IMR-90 (cell line): Measurements from ENCODE around the gene NPPB. TPM values are rescaled to one million over a fixed set of nuclear protein-coding genes. Genes with fewer than 3 reads are reported as not detected.

Experiments
- ATAC-seq: fragments of 200-7000 bp; cut with Tn5 transposase; 2 replicates; pipeline ENCODE4 v1.9.1; 2020; ENCODE audit warnings: low read depth, mild to moderate bottlenecking, moderate library complexity
- BruUV-seq: library from RNA; stranded (reverse); fragments of 400-500 nt; replicated peaks from 2 replicates; lab custom pipeline; 2021; lab: Mats Ljungman, UMichigan
- CTCF ChIA-PET: fragments of 300-600 bp; formaldehyde crosslinking; extraction: SDS; loops from one replicate; lab custom pipeline; 2021; ENCODE audit warnings: antibody characterized with exemption; lab: Yijun Ruan, JAX
- POLR2A ChIA-PET: fragments of 300-600 bp; sonication (Branson Sonifier 250); formaldehyde crosslinking; loops from one replicate; lab custom pipeline; 2022; ENCODE audit warnings: antibody characterized with exemption; ENCODE audit not compliant: unreplicated experiment; lab: Charles Lee
- DNase-seq: peaks from one replicate; pipeline ENCODE4 v3.0.0; 2013
- H2AFZ ChIP-seq: replicated peaks from 2 replicates; pipeline ENCODE3; 2013; ENCODE audit warnings: low read length, mild to moderate bottlenecking; ENCODE audit not compliant: poor library complexity
- H2AK5ac ChIP-seq: 2 replicates; pipeline ENCODE4 v1.6.1; 2013; ENCODE audit warnings: low read depth, low read length, inconsistent platforms
- H2AK9ac ChIP-seq: replicated peaks from 2 replicates; pipeline ENCODE3; 2013; ENCODE audit warnings: mild to moderate bottlenecking, low read depth, low read length, moderate library complexity; ENCODE audit not compliant: poor library complexity
- H2BK120ac ChIP-seq: 2 replicates; pipeline ENCODE4 v1.6.1; 2013; ENCODE audit warnings: low read depth, low read length, inconsistent platforms
- H2BK15ac ChIP-seq: 3 replicates; pipeline ENCODE4 v1.6.1; 2013; ENCODE audit warnings: low read depth, low read length, inconsistent platforms
- H2BK20ac ChIP-seq: 2 replicates; pipeline ENCODE4 v1.6.1; 2013; ENCODE audit warnings: low read depth, mild to moderate bottlenecking, inconsistent platforms, low read length, moderate library complexity
- H2BK5ac ChIP-seq: 2 replicates; pipeline ENCODE4 v1.6.1; 2013; ENCODE audit warnings: mild to moderate bottlenecking, low read depth, low read length, inconsistent platforms; ENCODE audit not compliant: poor library complexity, severe bottlenecking
- H3K14ac ChIP-seq: replicated peaks from 2 replicates; pipeline ENCODE4 v1.6.1; 2013; ENCODE audit warnings: low read depth, low read length, inconsistent platforms
- H3K18ac ChIP-seq: 2 replicates; pipeline ENCODE4 v1.6.1; 2013; ENCODE audit warnings: low read depth, low read length, control low read depth
- H3K23ac ChIP-seq: 2 replicates; pipeline ENCODE4 v1.6.1; 2013; ENCODE audit warnings: low read depth, low read length, inconsistent platforms
- H3K27ac ChIP-seq: 2 replicates; pipeline ENCODE4 v1.5.1; 2013; ENCODE audit warnings: mild to moderate bottlenecking, control low read depth, low read length; ENCODE audit not compliant: insufficient read depth
- H3K27me3 ChIP-seq: 2 replicates; pipeline ENCODE4 v1.6.1; 2013; ENCODE audit warnings: low read length; ENCODE audit not compliant: control insufficient read depth, insufficient read depth
- H3K36me3 ChIP-seq: 2 replicates; pipeline ENCODE4 v1.6.1; 2013; ENCODE audit warnings: low read length, mixed read lengths; ENCODE audit not compliant: control insufficient read depth, insufficient read depth
- H3K4ac ChIP-seq: 2 replicates; pipeline ENCODE4 v1.6.1; 2013; ENCODE audit warnings: low read depth, low read length, inconsistent platforms
- H3K4me1 ChIP-seq: 2 replicates; pipeline ENCODE4 v1.6.1; 2013; ENCODE audit warnings: low read length, mixed read lengths; ENCODE audit not compliant: control insufficient read depth, insufficient read depth
- H3K4me2 ChIP-seq: 2 replicates; pipeline ENCODE4 v1.6.1; 2013; ENCODE audit warnings: low read depth, mild to moderate bottlenecking, control low read depth, low read length, moderate library complexity
- H3K4me3 ChIP-seq: 2 replicates; pipeline ENCODE4 v1.5.1; 2013; ENCODE audit warnings: low read depth, mild to moderate bottlenecking, control low read depth, low read length, moderate library complexity; ENCODE audit not compliant: insufficient read depth
- H3K56ac ChIP-seq: 2 replicates; pipeline ENCODE4 v1.6.1; 2013; ENCODE audit warnings: low read length, inconsistent platforms; ENCODE audit not compliant: insufficient read depth; ENCODE audit errors: extremely low read depth
- H3K79me1 ChIP-seq, 2 experiments: 2 replicates each; pipeline ENCODE4 v1.6.1; 2013; ENCODE audit warnings: low read length in 2 of 2, inconsistent platforms in 1 of 2, low read depth in 1 of 2
- H3K9ac ChIP-seq: 2 replicates; pipeline ENCODE4 v1.6.1; 2013; ENCODE audit warnings: low read depth, low read length, control low read depth
- H3K9me1 ChIP-seq: 2 replicates; pipeline ENCODE4 v1.6.1; 2013; ENCODE audit warnings: low read length, inconsistent platforms; ENCODE audit not compliant: insufficient read depth
- H3K9me3 ChIP-seq: 2 replicates; pipeline ENCODE4 v1.6.1; 2013; ENCODE audit warnings: low read length; ENCODE audit not compliant: control insufficient read depth, insufficient read depth
- H4K20me1 ChIP-seq: 2 replicates; pipeline ENCODE4 v1.6.1; 2013; ENCODE audit warnings: low read length, inconsistent platforms; ENCODE audit not compliant: insufficient read depth
- H4K5ac ChIP-seq: 2 replicates; pipeline ENCODE4 v1.6.1; 2013; ENCODE audit warnings: mild to moderate bottlenecking, low read depth, low read length, control low read depth
- H4K8ac ChIP-seq, 2 experiments: 2 replicates each; pipeline ENCODE4 v1.6.1; 2013; ENCODE audit warnings: low read depth in 2 of 2, low read length in 2 of 2, control low read depth in 1 of 2, inconsistent platforms in 1 of 2
- H4K91ac ChIP-seq: 2 replicates; pipeline ENCODE4 v1.6.1; 2013; ENCODE audit warnings: low read depth, low read length, inconsistent platforms; ENCODE audit not compliant: insufficient read depth
- CTCF ChIP-seq: conservative IDR thresholded peaks from 2 replicates; pipeline ENCODE4 v1.5.1; 2012; ENCODE audit warnings: mild to moderate bottlenecking, low read depth, low read length, improper control_type of control experiment
- MAFK ChIP-seq: IDR thresholded peaks from 2 replicates; pipeline ENCODE4 v1.6.1; 2012; ENCODE audit warnings: low read depth, low read length, improper control_type of control experiment
- MAZ ChIP-seq: IDR thresholded peaks from 2 replicates; pipeline ENCODE4 v1.6.1; 2012; ENCODE audit warnings: low read depth, mild to moderate bottlenecking, low read length, improper control_type of control experiment, moderate library complexity, borderline replicate concordance
- MXI1 ChIP-seq: IDR thresholded peaks from 2 replicates; pipeline ENCODE4 v1.6.1; 2012; ENCODE audit warnings: low read depth, mild to moderate bottlenecking, low read length, moderate library complexity, borderline replicate concordance
- NFE2L2 ChIP-seq: fragments of 150-350 bp; IDR thresholded peaks from 2 replicates; pipeline ENCODE4 v1.6.1; 2016; ENCODE audit warnings: low read depth, mild to moderate bottlenecking, low read length
- RCOR1 ChIP-seq: IDR thresholded peaks from 2 replicates; pipeline ENCODE4 v1.6.1; 2012; ENCODE audit warnings: mild to moderate bottlenecking, low read length, improper control_type of control experiment; ENCODE audit not compliant: insufficient replicate concordance
- RFX5 ChIP-seq: IDR thresholded peaks from 2 replicates; pipeline ENCODE4 v1.8.0; 2012; ENCODE audit warnings: low read depth, mild to moderate bottlenecking, low read length, moderate library complexity
- SMC3 ChIP-seq: fragments of 150-350 bp; IDR thresholded peaks from 2 replicates; pipeline ENCODE4 v1.6.1; 2016; ENCODE audit warnings: low read depth, mild to moderate bottlenecking, antibody characterized with exemption, low read length, moderate library complexity
- WGBS, 2 experiments: methylation state at CpG; one replicate each; pipeline versions ENCODE4 v1.1.5 to v1.1.7; 2013; ENCODE audit warnings: missing lambda C conversion rate in 2 of 2; ENCODE audit not compliant: insufficient read length in 1 of 2; ENCODE audit errors: extremely low coverage in 2 of 2; 5-methylcytosine and 5-hydroxymethylcytosine counted together
- dilution Hi-C: fragments of 300-500 bp; cut with HindIII; formaldehyde crosslinking; loops from one replicate; pipeline ENCODE4 v1.14.3; 2018; ENCODE audit warnings: low sequenced_read_pairs; ENCODE audit not compliant: unreplicated experiment
- in situ Hi-C: fragments of 300-500 bp; cut with MboI; formaldehyde crosslinking; loops from 3 replicates; pipeline ENCODE4 v1.14.3; 2019; ENCODE audit warnings: low sequenced_read_pairs, inconsistent platforms, mixed read lengths
- intact Hi-C: fragments of 100-400 bp; cut with micrococcal nuclease; formaldehyde crosslinking; loops from 2 replicates; pipeline ENCODE4 v1.10.0; 2022
- polyA plus RNA-seq, 3 experiments: library from polyadenylated mRNA; depleted of rRNA; stranded (reverse); fragments of >200 nt; gene quantifications; 2 replicates each; pipeline ENCODE4 v1.2.3, GENCODE V29; 2012; ENCODE audit warnings: low replicate concordance in 1 of 3
- total RNA-seq: library from RNA; depleted of rRNA; stranded (reverse); fragments of >200 nt; gene quantifications from 2 replicates; pipeline ENCODE4 v1.2.3, GENCODE V29; 2012

The NPPB gene
- total and polyA plus RNA-seq, 2 of the 4 experiments (the other 2 are of a cell fraction) = not detected

DNA sequence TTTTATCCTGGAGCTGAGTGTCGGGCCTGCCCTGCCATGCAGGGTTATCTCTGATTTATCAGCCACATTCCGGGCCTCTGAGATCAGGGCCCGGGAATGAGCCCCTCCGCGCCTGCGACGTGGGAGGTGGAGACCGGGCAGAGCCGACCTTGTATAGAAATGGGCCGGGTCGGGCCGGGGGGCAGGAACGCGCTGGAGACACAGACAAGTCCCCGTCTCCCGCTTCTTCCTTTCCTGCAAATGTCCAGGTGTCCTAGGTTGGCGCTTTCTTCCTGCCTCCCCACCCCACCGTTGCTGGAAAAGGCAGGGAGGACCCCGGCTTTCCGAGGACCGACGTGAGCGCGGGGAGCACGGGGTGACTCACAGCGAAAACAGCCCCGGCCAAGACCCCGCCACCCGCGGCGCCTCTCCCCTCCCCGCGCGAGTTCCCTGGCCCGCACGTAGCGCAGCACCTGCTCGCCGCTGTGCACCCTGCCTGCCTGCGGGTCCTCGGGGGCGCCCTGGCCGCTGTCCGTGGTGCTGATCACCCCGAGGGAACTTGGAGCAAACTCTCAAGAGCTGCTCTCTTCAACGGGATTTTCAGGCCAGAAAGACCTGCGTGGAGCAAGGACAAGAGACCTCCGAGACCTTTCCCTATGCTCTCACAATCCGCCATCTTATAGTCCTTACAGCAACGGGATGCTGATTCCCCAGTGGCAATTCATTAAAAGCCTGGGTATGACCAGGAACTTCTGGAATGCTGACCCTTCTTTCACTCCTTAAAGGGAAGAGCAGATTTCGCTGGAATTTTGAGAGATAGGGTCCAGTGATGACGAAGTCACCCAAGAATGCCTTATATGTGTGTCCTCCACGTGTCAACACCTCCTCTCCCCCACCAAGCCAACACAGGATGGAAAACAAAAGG lies 475 bp upstream of the NPPB start:
- no peaks in the 10 kb centered on the region for H4K20me1 ChIP-seq
- POLR2A ChIA-PET = no interaction called here
- ATAC-seq (peak; percentile 90), DNase-seq (peak; percentile 49)
- in situ Hi-C loops = no loop called here
- BruUV-seq = no TSS peak
- dilution Hi-C loops = no loop called here
- H2AK9ac ChIP-seq = no peak overlapping the region
- H3K9ac ChIP-seq = no peak overlapping the region
- H3K4me2 ChIP-seq = no peak overlapping the region
- H2BK20ac ChIP-seq = no peak overlapping the region
- peaks cover 4% of the 10 kb centered on the region; the same call in 1 of the 2 replicates for H3K9me1 ChIP-seq
- TF ChIP-seq CTCF (peak; percentile 29), NFE2L2 (no peak), MAFK (no peak), RCOR1 (peak; percentile 93), MXI1 (peak; percentile 66), MAZ (peak; percentile 74; the same call in 1 of the 2 replicates), SMC3 (no peak), RFX5 (no peak)
- WGBS, 2 experiments = 3% methylated on average over 13 of the region's 53 CpGs; no CpG with 5 or more reads in 1 of the 2 experiments
- H3K14ac ChIP-seq = no peak overlapping the region
- H3K18ac ChIP-seq = no peak overlapping the region
- no peak overlapping the region for H2BK120ac ChIP-seq
- H3K4ac ChIP-seq = no peak overlapping the region
- H4K5ac ChIP-seq = no peak overlapping the region
- H2AFZ ChIP-seq = peak overlapping the region; percentile 1
- no peaks in the 10 kb centered on the region for H3K9me3 ChIP-seq
- H3K79me1 ChIP-seq = no peaks in the 10 kb centered on the region
- no peak overlapping the region for H3K4me3 ChIP-seq
- no peak overlapping the region for H4K8ac ChIP-seq
- H3K23ac ChIP-seq = no peak overlapping the region
- no peak overlapping the region for H2BK15ac ChIP-seq
- no peaks in the 10 kb centered on the region for H3K36me3 ChIP-seq
- CTCF ChIA-PET = no interaction called here
- no peak overlapping the region for H2AK5ac ChIP-seq
- H4K91ac ChIP-seq = no peak overlapping the region
- H3K56ac ChIP-seq = no peak overlapping the region
- intact Hi-C loops = no loop called here
- H3K27ac ChIP-seq = no peak overlapping the region
- H2BK5ac ChIP-seq = no peak overlapping the region
- 0 out of 2 replicates have a peak, but pooled peaks cover 1% of the 10 kb centered on the region for H3K4me1 ChIP-seq
- H3K27me3 ChIP-seq = peaks cover 28% of the 10 kb centered on the region
